Measurements from ENCODE around the gene ARIH1. TPM values are rescaled to one million over a fixed set of nuclear protein-coding genes. Genes with fewer than 3 reads are reported as not detected.

Gene ARIH1
- total and polyA plus RNA-seq, 2 experiments from 2014 or later: 30.5 to 48.6 TPM

GRCh38 chr15:72468103-72468502 is 6.0 kb upstream of the ARIH1 start (continued):
- TF ChIP-seq, protein P1, sequence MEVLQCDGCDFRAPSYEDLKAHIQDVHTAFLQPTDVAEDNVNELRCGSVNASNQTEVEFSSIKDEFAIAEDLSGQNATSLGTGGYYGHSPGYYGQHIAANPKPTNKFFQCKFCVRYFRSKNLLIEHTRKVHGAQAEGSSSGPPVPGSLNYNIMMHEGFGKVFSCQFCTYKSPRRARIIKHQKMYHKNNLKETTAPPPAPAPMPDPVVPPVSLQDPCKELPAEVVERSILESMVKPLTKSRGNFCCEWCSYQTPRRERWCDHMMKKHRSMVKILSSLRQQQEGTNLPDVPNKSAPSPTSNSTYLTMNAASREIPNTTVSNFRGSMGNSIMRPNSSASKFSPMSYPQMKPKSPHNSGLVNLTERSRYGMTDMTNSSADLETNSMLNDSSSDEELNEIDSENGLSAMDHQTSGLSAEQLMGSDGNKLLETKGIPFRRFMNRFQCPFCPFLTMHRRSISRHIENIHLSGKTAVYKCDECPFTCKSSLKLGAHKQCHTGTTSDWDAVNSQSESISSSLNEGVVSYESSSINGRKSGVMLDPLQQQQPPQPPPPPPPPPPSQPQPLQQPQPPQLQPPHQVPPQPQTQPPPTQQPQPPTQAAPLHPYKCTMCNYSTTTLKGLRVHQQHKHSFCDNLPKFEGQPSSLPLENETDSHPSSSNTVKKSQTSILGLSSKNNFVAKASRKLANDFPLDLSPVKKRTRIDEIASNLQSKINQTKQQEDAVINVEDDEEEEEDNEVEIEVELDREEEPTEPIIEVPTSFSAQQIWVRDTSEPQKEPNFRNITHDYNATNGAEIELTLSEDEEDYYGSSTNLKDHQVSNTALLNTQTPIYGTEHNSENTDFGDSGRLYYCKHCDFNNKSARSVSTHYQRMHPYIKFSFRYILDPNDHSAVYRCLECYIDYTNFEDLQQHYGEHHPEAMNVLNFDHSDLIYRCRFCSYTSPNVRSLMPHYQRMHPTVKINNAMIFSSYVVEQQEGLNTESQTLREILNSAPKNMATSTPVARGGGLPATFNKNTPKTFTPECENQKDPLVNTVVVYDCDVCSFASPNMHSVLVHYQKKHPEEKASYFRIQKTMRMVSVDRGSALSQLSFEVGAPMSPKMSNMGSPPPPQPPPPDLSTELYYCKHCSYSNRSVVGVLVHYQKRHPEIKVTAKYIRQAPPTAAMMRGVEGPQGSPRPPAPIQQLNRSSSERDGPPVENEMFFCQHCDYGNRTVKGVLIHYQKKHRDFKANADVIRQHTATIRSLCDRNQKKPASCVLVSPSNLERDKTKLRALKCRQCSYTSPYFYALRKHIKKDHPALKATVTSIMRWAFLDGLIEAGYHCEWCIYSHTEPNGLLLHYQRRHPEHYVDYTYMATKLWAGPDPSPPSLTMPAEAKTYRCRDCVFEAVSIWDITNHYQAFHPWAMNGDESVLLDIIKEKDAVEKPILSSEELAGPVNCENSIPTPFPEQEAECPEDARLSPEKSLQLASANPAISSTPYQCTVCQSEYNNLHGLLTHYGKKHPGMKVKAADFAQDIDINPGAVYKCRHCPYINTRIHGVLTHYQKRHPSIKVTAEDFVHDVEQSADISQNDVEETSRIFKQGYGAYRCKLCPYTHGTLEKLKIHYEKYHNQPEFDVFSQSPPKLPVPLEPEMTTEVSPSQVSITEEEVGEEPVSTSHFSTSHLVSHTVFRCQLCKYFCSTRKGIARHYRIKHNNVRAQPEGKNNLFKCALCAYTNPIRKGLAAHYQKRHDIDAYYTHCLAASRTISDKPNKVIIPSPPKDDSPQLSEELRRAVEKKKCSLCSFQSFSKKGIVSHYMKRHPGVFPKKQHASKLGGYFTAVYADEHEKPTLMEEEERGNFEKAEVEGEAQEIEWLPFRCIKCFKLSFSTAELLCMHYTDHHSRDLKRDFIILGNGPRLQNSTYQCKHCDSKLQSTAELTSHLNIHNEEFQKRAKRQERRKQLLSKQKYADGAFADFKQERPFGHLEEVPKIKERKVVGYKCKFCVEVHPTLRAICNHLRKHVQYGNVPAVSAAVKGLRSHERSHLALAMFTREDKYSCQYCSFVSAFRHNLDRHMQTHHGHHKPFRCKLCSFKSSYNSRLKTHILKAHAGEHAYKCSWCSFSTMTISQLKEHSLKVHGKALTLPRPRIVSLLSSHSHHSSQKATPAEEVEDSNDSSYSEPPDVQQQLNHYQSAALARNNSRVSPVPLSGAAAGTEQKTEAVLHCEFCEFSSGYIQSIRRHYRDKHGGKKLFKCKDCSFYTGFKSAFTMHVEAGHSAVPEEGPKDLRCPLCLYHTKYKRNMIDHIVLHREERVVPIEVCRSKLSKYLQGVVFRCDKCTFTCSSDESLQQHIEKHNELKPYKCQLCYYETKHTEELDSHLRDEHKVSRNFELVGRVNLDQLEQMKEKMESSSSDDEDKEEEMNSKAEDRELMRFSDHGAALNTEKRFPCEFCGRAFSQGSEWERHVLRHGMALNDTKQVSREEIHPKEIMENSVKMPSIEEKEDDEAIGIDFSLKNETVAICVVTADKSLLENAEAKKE (CRISPR knock-in tag; IDR thresholded peaks at IDR 0.05): no peak
- TF ChIP-seq REST (IDR thresholded peaks at IDR 0.05; ENCODE audit: unreplicated experiment) (no peak), ZNF331 (CRISPR knock-in tag; IDR thresholded peaks at IDR 0.05; ENCODE audit: low read depth) (no peak)

DNA sequence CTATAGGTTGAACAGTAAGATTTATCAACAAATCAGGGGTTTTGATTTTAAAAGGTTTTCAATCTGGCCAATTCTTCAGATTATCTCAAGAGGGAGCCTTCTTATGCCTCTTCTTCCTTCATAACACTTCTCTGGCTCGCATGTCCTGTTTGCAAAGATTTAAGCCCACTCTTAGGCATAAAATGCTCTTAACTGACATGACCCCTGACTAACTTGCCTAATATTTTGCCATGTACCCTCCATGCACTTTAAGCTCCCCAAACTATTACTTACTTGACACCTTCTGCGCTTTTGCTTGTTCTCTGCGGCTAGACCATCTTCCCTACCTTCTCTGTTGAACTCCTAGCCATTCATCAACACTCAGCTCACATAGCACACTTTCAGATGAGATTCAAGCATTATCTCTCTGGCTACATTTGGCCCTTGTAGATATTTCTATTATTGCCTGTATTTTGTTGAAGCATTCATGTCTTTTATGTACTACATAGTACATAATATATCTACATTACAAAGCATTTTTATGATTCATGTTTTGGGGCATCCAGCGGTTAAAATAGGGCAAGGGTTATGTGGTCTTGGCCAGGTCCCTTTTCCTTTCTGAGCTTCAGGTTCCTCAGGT is 1.0 kb upstream of the ARIH1 start:
- Mint-ChIP-seq H3K4me3 (peak overlapping the region; percentile 99), H3K27ac (peak overlapping the region; percentile 97), H3K27me3 (ENCODE audit: insufficient read depth, low read depth, poor library complexity) (peaks cover 2% of the 10 kb centered on the region), H3K9me3 (no peaks in the 10 kb centered on the region), H3K4me1 (peaks cover 18% of the 10 kb centered on the region), H3K36me3 (ENCODE audit: low read depth) (peaks cover 25% of the 10 kb centered on the region)
- H3K27me3 ChIP-seq (ENCODE audit: insufficient read depth): no peaks in the 10 kb centered on the region
- DNase-seq (ENCODE audit: low spot score) (no peak), ATAC-seq (no peak)
- peak overlapping the region; percentile 72 for H2AFZ ChIP-seq
- H3K9me2 ChIP-seq (ENCODE audit: insufficient read depth): no peaks in the 10 kb centered on the region
- peaks cover 38% of the 10 kb centered on the region for H3K79me2 ChIP-seq (replicated peaks; ENCODE audit: insufficient read depth)
- no peaks in the 10 kb centered on the region for H3K36me3 ChIP-seq (ENCODE audit: insufficient read depth)
- TF ChIP-seq, protein P1 (CRISPR knock-in tag; IDR thresholded peaks at IDR 0.05): no peak
- peak overlapping the region; percentile 97 for H3K4me3 ChIP-seq
- H3F3A ChIP-seq (replicated peaks; ENCODE audit: low read depth): 0 out of 2 replicates have a peak, but pooled peaks cover 4% of the 10 kb centered on the region
- H3K4me1 ChIP-seq (ENCODE audit: insufficient read depth): peaks cover 18% of the 10 kb centered on the region; the same call in 1 of the 2 replicates
- H3K4me2 ChIP-seq: peak overlapping the region; percentile 86
- H4K20me1 ChIP-seq (replicated peaks; ENCODE audit: insufficient read depth): peaks cover 25% of the 10 kb centered on the region
- peak overlapping the region; percentile 98 for H3K27ac ChIP-seq (ENCODE audit: low read depth)
